ENCODE results near the gene LRRC14B.

LRRC14B gene

DNA sequence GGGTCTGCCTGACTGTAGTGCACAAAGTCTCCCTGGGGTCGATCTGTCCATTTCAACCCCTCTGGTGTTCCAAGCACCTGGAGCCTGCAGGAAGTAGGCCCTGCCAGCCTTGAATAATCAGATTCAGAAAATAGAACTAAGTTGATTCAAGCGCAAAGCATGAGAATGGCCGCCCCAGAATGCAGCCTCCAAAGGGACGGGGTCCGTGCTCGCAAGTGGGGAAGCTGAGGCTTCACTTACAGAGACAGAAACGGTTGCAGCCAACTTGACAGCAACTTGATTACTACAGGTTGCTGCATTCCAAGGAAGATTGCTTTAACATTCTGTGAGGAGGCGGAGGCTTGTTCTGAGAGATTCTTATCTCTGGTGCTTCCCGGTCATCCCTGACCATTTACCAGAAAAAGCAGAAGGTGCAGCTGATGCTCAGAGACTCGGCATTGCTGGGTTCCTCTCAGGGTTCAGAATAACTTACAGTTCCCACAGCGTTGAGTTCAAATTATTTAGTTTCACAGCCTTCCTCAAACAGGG, 14.9 kb upstream of the LRRC14B start:
- no peak for DNase-seq

DNA sequence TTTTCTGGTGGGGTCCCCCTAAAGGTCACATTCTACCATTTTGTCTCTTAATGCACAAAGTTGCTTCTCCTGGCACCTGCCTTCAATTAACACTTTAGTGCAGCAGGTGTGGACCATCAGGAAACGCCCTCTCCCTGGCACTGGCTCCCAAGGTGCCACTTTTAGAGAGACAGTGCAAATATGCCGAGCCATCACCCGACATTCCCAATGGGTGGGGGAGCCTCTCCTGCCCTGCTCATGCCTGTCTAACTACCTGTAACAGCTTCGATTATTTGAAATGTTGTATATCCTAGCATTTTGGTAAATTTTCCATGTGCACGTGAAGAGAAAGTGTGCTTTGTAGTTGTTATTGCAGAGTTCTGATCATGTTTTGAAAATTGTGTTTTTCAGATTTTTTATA, 13.2 kb upstream of the LRRC14B start:
- no peak for DNase-seq

GRCh38 chr5:179401-179800, 11.9 kb upstream of the LRRC14B start:
- no peak for DNase-seq

- no peak for DNase-seq
Measured at GRCh38 chr5:180286-180918, 10.9 kb upstream of the LRRC14B start.

DNA sequence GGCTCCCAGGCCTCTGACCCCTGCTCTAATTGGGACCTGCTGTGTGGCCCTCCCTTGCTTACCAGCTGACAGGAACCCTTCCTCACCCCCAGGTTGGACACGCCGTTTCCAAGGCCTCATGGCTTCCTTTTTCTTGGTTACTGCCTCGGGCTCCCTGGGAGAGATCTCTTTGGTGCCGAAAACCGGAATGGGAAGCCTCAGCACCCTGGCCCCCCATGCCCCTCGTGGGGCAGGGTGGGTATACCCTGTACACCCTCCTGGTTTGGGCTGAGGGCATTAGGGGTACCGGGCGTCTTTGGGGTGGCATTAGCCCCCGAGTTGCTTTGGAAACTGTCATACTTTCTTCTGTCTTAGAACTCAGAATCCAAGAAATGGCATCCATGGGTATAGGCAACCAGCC, 10.1 kb upstream of the LRRC14B start:
- DNase-seq, result no peak

- DNase-seq, result no peak
Measured at GRCh38 chr5:181566-181965, 9.7 kb upstream of the LRRC14B start.

DNA sequence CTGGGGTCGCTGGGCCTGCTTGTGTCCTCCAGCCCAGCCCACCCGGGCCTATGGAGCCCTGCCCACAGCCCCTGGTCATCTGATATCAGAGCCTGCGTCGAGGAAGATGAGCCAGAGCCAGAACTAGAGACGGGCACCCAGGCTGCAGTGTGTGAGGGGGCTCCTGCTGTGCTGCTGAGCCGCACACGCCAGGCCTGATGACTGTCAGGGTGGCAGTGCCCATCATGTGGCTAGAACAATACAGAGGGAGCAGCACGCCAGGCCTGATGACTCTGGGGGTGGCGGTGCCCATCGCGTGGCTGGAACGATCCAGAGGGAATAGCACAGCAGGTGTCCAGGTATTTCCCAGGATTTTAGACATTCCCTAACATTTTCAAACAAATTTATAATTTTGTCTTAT, 9.2 kb upstream of the LRRC14B start:
- no peak for DNase-seq

GRCh38 chr5:184471-184870, 6.8 kb upstream of the LRRC14B start:
- DNase-seq, result no peak

DNA sequence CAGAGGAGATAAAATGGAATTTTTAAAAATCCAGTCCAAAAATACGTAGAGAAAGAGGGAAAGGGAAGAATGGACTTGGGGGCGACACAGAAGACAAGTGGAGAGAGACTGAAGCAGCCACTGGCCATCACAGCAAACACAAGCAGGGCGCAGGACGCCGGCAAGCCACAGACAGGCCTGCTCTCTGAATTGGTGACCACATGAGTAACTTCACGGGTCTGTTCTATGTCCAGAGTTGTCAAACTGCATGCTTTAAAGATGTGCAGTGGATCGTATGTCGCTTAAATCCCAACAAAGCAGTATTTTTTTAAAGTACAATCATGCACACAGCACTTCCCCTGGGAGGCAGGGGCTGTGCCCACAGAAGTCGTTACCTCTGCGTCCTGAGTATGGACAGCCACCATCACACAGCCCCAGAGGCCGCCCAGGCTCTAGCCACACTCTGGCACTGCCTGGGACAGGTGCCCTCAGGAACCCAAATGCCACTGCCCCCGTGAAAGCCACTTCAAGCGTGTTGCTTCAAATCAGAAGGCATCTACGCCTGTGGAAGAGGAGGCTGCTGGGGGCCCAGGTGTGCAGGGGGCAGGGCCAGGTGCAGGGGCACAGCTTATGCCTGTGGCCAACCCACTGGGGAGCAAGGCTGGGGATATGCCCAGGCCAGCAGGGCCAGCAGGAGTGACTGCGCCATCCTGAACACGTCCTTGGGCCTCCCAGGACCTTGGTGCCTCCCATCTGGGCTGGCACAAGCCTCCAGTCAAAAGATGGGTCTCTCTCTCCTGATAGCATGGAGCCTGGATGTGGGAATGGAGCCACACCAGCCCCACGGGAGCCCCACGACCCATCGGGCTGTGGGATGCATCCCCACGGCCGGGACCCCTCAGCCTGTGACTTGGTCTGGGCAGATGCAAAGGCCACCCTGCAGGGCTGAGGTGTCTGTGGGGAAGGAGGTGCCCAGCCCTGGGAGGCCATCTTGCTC, 5.9 kb upstream of the LRRC14B start:
- DNase-seq, result no peak

DNA sequence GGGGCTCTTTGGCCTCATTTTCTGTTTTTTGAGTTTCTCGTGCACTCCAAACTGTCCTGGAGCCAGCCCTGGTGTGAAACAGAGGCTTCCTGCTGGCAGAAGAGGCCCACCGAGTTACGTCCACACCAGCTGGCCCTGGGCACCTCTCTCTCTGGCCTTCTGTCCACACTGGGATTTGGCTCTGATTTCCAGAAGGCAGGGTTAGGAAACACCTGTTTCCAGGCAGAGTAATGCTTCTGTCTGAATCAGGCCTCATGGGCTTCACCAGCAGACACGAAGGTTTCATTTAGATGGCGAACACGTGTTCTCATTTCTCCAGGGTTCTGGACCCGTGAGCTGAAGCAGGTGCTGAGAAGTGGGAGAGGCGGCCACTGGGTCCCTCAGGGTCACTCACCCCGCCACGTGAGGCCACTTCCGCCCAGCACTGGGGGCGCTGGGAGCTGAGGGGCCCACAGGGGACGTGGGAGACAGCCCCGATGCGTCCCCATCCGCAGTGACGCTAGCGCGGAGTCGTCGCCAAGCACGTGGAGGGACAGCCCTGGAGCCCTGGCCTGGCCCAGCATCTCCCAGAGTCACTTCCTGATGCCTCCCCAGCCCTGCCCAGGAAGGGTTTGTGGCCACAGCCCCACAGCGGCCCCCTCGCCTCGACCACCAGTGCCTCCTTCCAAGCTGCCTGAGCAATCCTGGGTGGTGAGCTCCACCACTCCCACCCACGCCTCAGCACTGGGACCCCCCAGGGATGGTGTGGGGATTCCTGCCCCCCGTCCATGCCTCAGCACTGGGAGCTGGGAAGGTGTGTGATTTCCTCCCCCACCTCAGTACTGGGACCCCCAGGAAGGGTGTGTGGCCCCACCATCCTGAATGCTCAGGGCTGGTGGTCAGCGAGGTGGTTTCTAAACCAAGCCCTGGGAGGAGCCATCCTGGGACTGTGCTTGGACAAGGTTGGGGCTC, 4.9 kb upstream of the LRRC14B start:
- DNase-seq, result no peak

GRCh38 chr5:187042-187431, 4.3 kb upstream of the LRRC14B start:
- DNase-seq, result no peak

- no peak for DNase-seq
Measured at GRCh38 chr5:187617-188451, 3.5 kb upstream of the LRRC14B start.

- peak; percentile 92 for DNase-seq
Measured at GRCh38 chr5:188488-189481, 2.5 kb upstream of the LRRC14B start.

DNA sequence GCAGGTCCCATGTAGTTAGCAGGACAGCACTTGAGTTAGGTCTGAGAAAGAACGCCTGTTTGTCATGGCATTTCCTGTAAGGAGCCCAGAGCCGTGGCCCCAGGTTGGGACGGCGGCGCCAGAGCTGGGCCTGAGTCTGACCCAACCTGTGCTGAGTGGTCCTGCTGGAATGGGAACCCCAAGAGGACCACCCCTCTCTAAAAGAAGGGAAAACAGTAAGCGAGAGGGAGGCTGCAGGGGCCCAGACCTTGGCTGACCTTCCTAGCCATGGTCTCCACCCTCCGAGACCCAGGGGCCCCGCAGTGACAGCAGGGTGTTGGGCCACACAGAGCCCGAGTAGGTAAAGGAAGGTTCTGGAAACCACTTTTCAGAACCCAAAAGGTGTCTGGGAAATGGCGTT, 1.8 kb upstream of the LRRC14B start:
- DNase-seq, result no peak

DNA sequence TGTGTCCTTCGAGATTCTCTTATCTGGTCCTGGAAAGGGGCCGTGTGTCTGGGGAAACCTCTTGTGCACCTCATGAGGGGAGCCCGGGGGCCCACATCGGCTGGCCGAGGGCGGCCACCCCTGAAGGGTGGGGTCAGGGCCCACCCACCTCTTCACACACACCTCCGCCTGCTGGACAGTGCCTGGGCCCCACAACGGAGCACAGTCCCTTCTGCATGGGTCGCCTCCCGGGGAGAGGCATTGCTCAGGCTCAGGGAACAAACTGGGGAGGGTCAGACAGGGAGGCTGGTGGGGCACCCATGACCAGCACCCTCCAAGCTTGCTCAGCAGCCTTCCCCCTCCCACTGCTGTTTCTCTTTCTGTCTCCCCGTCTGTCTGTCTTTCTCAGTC, 1.3 kb upstream of the LRRC14B start:
- no peak for DNase-seq

DNA sequence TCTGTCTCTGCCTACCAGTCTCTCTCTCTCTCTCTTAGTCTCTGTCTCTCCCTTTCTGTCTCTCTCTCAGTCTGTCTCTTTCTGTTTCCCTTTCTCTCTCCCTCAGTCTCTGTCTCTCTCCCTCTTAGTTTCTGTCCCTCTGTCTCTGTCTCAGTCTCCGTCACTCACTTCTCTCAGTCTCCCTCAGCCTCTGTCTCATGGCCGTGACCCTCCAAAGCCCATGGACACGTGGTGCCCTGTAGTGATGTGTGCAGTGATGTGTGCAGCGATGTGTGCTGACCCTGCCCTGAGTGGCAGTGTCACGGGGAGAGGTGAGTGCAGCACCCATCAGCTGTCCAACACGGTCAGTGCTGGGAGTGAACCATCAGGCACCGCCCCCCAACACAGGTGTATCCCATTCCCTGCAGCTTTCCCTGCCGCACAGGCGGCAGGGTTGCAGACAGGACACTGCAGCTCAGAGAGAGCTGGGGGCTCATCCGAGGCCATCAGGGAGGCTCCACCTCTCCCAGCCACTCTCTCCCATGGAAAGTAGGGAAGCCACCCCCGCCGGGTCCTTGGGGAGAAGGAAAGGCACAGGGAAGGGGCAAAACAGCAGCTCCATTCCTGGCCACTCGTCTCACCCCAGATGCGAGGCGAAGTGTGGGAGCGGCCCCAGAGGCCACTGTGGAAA, 794 bp upstream of the LRRC14B start:
- no peak for DNase-seq

DNA sequence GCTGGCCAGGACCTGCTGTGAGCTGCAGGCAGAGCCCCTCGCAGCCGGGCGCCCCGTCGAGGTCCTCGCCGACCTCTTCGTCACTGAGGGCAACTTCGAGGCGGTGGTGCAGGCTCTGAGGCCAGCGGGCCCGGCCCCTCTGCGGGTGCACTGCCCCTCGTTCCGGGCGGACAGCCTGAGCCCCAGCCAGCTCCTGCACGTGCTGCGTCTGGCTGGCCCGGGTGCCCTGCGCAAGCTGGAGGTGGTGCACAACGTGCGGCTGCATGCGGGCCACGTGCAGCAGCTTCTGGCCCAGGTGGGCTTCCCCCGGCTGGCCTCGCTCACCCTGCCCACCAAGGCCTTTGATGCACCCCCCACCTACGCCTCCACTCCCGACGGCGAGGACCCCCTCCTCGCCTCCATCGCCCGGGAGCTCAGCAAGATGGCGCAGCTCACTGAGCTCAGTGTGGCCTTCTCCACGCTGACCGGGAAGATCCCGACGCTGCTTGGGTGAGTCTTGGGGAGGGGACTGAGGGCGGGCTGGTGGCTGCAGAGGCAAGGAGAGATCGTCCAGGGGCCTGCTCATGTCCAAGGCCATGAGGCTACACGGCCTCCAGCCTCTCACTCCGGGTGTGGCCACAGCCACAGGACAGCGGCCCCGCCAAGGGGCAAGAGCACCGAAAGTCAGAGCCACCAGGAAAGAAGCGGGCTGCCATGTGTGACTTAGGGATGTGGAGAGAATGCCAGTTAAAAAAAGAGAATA, 825 bp downstream of the LRRC14B start:
- no peak for DNase-seq

- DNase-seq, result no peak
Measured at GRCh38 chr5:192691-192969, 1.3 kb downstream of the LRRC14B start.

DNA sequence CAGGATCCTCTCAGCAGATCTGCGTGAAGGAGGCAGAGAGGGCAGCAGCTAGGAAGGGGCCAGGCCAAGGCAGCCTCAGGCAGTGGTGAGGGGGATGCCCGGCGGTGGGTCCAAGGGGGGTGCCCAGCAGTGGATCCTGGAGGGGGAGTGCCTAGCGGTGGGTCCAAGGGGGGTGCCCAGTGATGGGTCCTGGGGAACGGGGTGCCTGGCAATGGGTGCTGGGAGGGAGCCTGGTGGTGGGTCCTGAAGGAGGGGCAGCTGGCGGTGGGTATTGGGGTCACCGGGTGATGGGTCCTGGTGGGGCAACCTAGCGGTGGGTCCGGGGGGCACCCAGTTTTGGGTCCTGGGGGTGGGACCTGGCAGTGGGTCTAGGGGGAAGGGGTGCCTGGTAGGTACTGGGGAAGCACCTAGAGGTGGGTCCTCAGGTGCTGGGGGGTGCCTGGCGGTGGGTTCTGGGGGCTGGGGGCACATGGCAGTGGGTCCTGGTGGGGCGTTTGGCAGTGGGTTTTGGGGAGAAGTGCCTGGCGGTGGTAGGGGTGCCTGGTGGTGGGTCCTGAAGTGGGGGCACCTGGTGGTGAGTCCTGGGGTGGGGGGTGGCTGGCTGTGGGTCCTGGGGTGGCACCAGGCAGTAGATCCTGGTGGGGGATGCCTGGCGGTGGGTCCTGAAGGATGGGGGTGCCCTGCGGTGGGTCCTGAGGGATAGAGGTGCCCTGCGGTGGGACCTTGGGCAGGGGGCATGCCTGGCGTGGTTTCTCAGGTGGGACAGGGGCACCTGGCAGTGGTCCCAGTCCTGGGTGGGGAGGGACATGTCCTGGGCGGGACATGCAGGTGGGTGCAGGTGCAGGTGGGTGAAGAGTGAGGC, 1.9 kb downstream of the LRRC14B start:
- no peak for DNase-seq
